Right lung (tissue), 5 donors: ENCODE measurements around the gene LINC01488. TPM values are rescaled to one million over a fixed set of nuclear protein-coding genes. Genes with fewer than 3 reads are reported as not detected.

Experiments used
- DNase-seq, 2 donors: peaks; one replicate each; pipeline ENCODE4 v3.0.0-alpha.2; 2013
- polyA plus RNA-seq, 5 donors: library from polyadenylated mRNA; unstranded; fragments of 120-200 nt; gene quantifications; one replicate each; pipeline versions ENCODE4 v1.2.1 to v1.2.3, GENCODE V29; 2013; ENCODE audit warnings: inconsistent platforms in 1 of 5, low replicate concordance in 1 of 5; ENCODE audit not compliant: insufficient read length in 5 of 5, insufficient read depth in 1 of 5

The LINC01488 gene
- polyA plus RNA-seq, 5 donors, result 0.08 to 0.14 (median 0.13) TPM

GRCh38 chr11:69463181-69463994 is 18.1 kb upstream of the LINC01488 start:
- peak; percentile 88 to 90 for DNase-seq

- no peak for DNase-seq
These were observed 17.2 kb upstream of the LINC01488 start for GRCh38 chr11:69463995-69464960.

- no peak for DNase-seq
These were observed 16.0 kb upstream of the LINC01488 start for GRCh38 chr11:69465236-69466000.

- no peak for DNase-seq
These were observed 15.4 kb upstream of the LINC01488 start for GRCh38 chr11:69466039-69466438.

- DNase-seq, result no peak
These were observed 14.3 kb upstream of the LINC01488 start for GRCh38 chr11:69467196-69467595.

- no peak for DNase-seq
These were observed 13.8 kb upstream of the LINC01488 start for GRCh38 chr11:69467646-69468045.

GRCh38 chr11:69468221-69468620 is 13.2 kb upstream of the LINC01488 start:
- no peak for DNase-seq

GRCh38 chr11:69468911-69469885 is 12.3 kb upstream of the LINC01488 start:
- no peak for DNase-seq

GRCh38 chr11:69470301-69470700 is 11.2 kb upstream of the LINC01488 start:
- DNase-seq, result no peak

- no peak for DNase-seq
These were observed 10.4 kb upstream of the LINC01488 start for GRCh38 chr11:69470793-69471728.

- no peak for DNase-seq
These were observed 9.5 kb upstream of the LINC01488 start for GRCh38 chr11:69471729-69472540.

GRCh38 chr11:69472541-69473275 is 8.8 kb upstream of the LINC01488 start:
- no peak for DNase-seq

- DNase-seq, result no peak
These were observed 8.1 kb upstream of the LINC01488 start for GRCh38 chr11:69473276-69473845.

- no peak for DNase-seq
These were observed 6.7 kb upstream of the LINC01488 start for GRCh38 chr11:69474736-69475135.

GRCh38 chr11:69475141-69475865 is 6.2 kb upstream of the LINC01488 start:
- no peak for DNase-seq

GRCh38 chr11:69475866-69476471 is 5.5 kb upstream of the LINC01488 start:
- no peak for DNase-seq
